NCI-H1417 treated with DMSO at 0.1 percent for 48 hours (cell line): ENCODE results near the gene MRPL33.

Experiments used
- DNase-seq: peaks from one replicate; lab custom pipeline; 2025; lab: John Stamatoyannopoulos, UW

Gene MRPL33

GRCh38 chr2:27776696-27777095 lies 5.2 kb downstream of the MRPL33 start:
- no peak for DNase-seq

DNA sequence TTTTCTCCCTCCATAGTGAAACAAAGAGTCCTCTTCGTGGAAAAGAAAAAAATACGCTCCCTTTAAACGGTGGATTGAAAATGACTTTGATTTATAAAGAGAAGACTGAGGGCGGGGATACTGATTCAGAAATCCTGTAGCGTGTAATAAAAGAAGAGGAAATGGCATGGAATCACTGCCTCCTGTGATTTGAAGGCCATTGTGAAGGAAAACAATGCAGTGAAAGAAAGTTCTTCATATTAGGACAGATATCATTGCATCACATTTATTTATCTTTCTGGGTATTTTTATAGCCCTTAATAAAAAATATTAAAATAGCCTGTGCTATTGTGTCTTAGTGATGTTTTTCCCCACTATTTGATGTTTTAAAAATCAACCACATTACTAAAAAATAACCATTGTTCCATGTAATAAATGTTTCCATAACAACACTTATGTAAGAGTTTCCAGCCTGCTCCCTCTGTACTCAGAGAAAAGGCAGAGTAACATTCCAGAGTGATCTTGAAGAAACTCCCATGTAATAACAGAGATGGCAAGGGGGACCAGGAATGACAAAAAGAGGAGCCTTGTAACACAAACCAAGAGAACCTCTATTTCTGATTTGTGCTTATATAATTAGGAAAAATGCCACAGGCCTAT lies 8.0 kb downstream of the MRPL33 start:
- DNase-seq = no peak

DNA sequence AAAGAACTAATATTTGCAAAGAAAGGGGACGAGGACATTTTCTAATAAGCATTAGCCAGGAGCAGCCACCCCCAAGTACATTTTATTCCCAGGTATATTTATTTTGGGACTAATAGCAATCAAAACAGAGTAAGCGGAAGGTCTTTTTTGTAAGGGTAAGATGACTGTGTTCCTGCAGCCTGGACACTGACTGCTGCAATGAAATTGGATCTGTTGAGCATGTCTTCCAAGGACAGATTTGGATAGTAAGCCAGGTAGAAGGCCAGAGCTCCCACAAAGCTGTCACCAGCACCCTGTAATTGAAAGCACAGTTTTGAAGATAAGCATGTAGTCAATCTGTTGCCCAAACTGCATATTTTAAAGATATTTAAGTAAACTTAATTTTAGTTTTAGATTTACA lies 10.0 kb downstream of the MRPL33 start:
- no peak for DNase-seq

DNA sequence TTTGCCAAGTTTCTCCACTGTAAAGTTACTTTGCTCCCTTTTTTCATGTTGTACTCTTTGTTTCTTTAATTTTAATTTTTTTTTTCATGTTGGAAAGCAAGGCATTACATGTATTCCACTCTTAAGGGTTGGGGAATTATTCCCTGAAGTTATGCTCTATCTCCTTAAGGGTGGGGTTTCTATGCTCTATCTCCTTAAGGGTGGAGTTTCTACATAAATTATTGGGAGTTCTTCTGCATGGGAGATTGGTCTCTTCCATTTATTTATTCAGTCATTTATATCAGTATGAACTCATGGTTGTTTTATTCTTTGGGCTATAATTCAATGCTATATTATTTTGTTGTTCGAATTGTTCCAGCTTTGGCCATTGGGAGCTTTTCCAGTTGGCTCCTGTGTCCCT lies 11.2 kb downstream of the MRPL33 start:
- no peak for DNase-seq

GRCh38 chr2:27790796-27791195 lies 19.3 kb downstream of the MRPL33 start:
- no peak for DNase-seq

DNA sequence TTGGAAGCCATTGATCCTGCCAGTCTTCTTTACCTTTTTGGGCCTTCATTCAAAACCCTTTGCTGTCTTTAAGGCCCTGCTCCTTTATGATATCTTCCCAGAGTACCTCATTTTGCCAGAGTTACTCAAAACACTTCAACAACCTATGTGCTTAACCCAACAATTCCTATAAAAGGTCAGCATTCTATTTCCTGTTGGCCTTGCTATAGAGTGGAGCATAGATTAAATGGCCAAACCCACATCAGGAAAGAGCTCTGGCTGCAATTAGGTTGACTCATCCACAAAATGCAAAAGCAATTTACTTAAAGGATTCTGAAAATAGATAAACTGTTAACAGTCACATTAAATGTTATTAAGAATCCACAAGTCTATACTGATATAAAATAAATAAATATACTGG lies 21.2 kb downstream of the MRPL33 start:
- DNase-seq = no peak

GRCh38 chr2:27795093-27795834 lies 23.7 kb downstream of the MRPL33 start:
- DNase-seq = no peak

DNA sequence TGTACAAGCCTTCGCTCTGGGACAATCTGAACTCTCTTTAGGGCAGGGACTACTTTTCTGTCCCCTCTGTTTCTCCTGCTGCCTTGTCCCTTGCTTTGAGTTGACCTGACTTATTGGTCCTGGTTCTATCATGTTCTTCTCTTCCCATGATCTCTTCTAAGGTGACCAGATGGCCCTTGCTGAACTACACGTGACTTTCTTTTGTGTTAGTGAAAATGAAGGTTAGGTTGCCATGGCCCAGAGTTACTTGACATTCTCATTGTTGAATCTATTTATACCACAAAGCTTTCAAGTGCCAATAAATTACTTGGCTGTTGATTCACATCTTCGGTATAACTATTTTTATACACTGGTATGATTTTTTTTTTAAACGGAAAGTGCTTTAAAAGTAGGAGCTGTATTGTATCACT lies 24.4 kb downstream of the MRPL33 start:
- DNase-seq = no peak

DNA sequence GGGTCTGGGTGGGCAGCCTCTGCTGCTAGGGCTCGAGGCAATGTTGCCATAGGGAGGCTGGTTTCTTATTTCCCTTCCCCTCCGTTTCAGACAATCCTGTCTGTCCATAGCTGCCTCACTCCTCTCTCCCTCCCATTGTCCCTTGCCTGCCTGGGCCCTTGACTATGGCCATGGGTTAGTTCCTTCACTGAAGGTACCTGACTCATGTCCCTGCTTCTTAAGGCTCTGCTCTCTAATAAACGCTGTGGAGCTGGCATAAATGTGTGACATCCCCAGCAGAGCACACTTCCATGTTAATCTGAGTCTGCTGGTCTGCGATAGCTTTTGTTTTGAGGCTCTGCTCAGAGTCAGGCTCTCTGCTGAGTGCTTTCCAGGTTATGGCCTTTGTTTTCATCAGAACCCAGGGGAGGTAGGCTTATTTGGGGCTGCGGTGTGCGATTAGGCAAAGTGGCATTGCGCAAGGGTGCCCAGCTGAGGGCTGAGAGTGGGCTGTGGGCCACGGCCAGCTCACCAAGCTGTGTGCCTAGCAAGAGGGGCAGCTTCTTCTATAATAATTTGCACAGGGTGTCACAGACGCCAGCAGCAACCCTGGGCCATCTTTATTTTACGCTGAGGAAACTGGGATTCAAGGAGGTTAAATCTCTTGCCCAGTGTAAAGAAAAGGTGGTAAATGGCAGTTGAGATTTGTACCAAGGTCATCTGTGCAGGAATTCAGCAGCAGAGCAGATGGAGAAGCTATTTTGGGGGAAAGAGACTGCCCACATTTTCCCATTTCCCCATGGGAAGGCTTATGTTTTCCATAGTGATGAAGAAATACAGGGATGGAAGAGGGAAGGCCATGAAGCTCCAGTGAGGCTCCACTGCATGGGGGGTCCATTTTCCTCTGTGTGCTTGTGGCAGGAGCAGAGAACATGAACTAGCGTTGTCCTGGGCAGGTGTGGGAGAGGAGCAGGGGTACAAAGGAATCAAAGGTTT lies 25.6 kb downstream of the MRPL33 start:
- DNase-seq = no peak

DNA sequence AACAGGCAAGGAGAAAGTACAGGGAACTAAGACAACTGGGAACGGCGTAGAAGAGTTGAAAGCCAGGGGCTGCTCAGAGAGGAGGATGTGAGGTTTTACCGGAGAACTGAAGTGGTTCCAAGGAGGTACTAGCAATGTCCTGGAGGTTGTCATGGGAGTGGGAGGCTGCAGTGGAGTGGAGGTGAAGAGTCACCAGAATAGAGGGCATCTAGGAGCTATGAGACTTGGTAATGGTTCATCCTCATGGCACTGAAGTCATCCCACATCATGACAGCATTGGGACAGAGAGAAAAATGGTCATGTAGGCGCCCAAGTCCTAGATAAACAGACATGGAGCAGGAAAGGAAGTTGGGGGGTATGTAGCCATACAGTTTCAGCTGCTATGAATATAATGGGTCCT lies 26.3 kb downstream of the MRPL33 start:
- DNase-seq = no peak

- DNase-seq = no peak
Measured at GRCh38 chr2:27798486-27798885, 27.0 kb downstream of the MRPL33 start.

GRCh38 chr2:27798948-27799645 lies 27.6 kb downstream of the MRPL33 start:
- no peak for DNase-seq

GRCh38 chr2:27799646-27800010 lies 28.1 kb downstream of the MRPL33 start:
- DNase-seq = no peak

- DNase-seq = no peak
Measured at GRCh38 chr2:27800856-27801255, 29.3 kb downstream of the MRPL33 start.

DNA sequence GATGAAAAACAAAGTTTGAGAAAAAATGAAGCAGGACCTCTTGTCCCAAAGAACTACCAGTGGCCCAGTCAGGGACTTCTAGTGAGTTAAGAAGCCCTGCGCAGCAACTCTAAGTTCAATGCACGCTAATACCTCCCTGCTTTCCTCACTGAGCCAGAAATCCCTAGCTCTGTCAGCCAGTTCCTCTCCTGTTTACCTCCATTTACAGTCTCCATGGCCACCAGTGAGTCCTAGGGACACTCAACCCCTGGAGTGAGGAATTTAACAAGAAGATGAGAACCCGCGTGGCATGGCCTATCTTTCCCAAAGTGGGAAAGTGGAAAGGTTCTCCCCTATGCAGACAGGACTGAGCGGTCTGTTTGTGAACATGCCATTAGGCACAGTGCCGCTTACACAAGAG lies 31.0 kb downstream of the MRPL33 start:
- no peak for DNase-seq

DNA sequence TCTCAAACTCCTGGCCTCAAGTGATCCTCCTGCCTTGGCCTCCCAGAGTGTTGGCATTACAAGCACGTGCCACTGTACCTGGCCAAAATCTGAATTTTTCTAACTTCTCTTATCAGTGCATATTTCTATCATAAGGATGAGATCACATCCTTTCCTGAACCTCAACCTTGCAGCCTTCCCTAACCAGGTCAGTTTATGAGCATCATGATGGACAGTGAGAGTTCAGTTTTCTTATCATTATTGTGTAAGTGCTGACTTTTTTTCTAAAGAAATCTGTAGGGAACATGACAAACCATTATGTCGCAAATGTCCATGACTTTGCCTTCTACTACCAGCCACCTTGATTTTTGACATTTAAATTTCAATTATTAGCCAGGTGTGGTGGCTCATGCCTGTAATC lies 31.5 kb downstream of the MRPL33 start:
- no peak for DNase-seq

- no peak for DNase-seq
Measured at GRCh38 chr2:27804146-27804545, 32.6 kb downstream of the MRPL33 start.

DNA sequence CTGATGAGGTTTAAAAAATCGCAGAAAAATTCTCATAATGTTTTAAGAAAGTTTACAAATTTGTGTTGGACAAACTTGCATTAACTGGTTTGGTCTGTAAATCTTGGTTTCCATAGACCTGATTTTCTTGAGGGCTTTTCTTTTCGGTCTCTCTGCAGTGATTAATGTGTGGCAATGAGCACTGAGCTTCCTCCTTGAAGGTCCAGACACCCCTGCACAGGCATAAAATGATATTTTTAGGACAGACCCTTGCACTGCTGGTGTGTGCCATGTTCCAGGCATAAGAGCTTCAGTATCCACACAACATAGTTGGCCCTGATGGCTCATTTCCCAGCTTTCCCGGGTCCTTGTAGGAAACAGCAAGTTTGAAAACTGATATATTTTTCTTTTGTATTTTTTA lies 33.7 kb downstream of the MRPL33 start:
- DNase-seq = no peak

- DNase-seq = no peak
Measured at GRCh38 chr2:27806311-27807059, 35.0 kb downstream of the MRPL33 start.

DNA sequence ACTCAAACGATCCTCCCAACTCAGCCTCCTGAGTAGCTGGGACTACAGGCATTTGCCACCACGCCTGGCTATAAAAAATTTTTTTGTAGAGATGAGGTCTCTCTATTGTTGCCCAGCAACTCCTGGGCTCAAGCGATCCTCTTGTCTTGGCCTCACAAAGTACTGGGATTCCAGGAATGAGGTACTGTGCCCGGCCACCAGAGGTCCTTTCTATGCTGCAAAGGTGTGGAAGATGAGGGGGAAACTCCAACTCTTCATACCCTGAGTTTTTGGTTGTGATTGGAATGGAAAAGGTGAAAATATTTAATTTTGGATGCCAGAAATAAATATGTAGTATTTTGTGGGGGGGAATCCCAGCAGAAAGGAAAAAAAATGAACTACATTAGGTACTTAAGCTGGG lies 36.0 kb downstream of the MRPL33 start:
- DNase-seq = no peak

DNA sequence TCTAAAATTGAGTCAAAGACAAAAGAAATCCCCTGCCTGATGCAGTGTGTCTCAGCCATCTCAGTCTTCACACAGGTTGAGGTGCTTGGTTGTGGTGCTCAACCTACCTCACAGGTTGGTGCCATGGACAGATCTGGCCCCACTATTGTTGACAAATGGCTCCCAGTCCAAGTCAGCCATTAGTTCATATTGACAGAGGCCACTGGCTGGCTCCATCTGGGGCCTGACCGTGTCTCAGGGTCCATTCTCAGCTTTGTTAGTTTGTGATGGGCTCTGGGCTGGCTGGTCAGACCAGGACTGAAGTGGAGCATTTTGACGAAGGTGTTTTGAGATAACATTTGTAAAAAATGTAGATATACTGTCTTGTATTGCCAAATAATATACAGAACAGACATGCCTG lies 36.9 kb downstream of the MRPL33 start:
- no peak for DNase-seq
